Measurements from ENCODE around the gene TALDO1. TPM values are rescaled to one million over a fixed set of nuclear protein-coding genes. Genes with fewer than 3 reads are reported as not detected.

TALDO1 gene
- total RNA-seq, 1 donor from 2014 or later, result 101 TPM

- Histone ChIP-seq H3K36me3 (no peaks in the 10 kb centered on the region), H3K4me3 (no peak overlapping the region), H3K9me3 (ENCODE audit: low read depth) (no peaks in the 10 kb centered on the region), H3K9ac (no peak overlapping the region), H2AFZ (replicated peaks) (no peak overlapping the region), H4K20me1 (ENCODE audit: low read depth) (peaks cover 25% of the 10 kb centered on the region), H3K4me2 (peak overlapping the region; percentile 54), H3K27ac (no peak overlapping the region), H3K79me2 (ENCODE audit: low read depth) (peaks cover 11% of the 10 kb centered on the region), H3F3A (ENCODE audit: low read depth) (peaks cover 30% of the 10 kb centered on the region), H3K27me3 (no peaks in the 10 kb centered on the region), H3K4me1 (peaks cover 11% of the 10 kb centered on the region)
- TF ChIP-seq CTCF (IDR thresholded peaks at IDR 0.05) (no peak), EZH2 (IDR thresholded peaks at IDR 0.05) (no peak), EZH2phosphoT487 (IDR thresholded peaks at IDR 0.05) (no peak)
- no peak for DNase-seq (ENCODE audit: low spot score)
- H3K27ac Mint-ChIP-seq, result no peak overlapping the region
- peak overlapping the region; percentile 41 for H3K4me3 Mint-ChIP-seq
- peaks cover 2% of the 10 kb centered on the region for H3K36me3 Mint-ChIP-seq
- peaks cover 23% of the 10 kb centered on the region for H3K4me1 Mint-ChIP-seq
- no peaks in the 10 kb centered on the region for H3K9me3 Mint-ChIP-seq
- H3K27me3 Mint-ChIP-seq (ENCODE audit: insufficient read depth, low read depth), result peaks cover 11% of the 10 kb centered on the region
These were observed 35.3 kb downstream of the TALDO1 start for GRCh38 chr11:782264-783174.

GRCh38 chr11:783581-784015 lies 36.3 kb downstream of the TALDO1 start:
- peak overlapping the region; percentile 43 for H3K27ac Mint-ChIP-seq

GRCh38 chr11:786235-787083 lies 39.2 kb downstream of the TALDO1 start:
- no peak overlapping the region for H3K4me3 ChIP-seq
- no peaks in the 10 kb centered on the region for H3K36me3 ChIP-seq
- Mint-ChIP-seq H3K4me3 (peak overlapping the region; percentile 48), H3K27me3 (ENCODE audit: insufficient read depth, low read depth) (peaks cover 14% of the 10 kb centered on the region), H3K9me3 (no peaks in the 10 kb centered on the region), H3K36me3 (peaks cover 2% of the 10 kb centered on the region), H3K27ac (no peak overlapping the region), H3K4me1 (peaks cover 16% of the 10 kb centered on the region)
- H3K79me2 ChIP-seq (ENCODE audit: low read depth), result no peaks in the 10 kb centered on the region
- H3K27me3 ChIP-seq, result no peaks in the 10 kb centered on the region
- H4K20me1 ChIP-seq (ENCODE audit: low read depth), result peaks cover 40% of the 10 kb centered on the region
- no peak overlapping the region for H3K9ac ChIP-seq
- no peaks in the 10 kb centered on the region for H3K9me3 ChIP-seq (ENCODE audit: low read depth)
- H3K4me2 ChIP-seq, result no peak overlapping the region
- peaks cover 31% of the 10 kb centered on the region for H3K4me1 ChIP-seq
- H3F3A ChIP-seq (ENCODE audit: low read depth), result peaks cover 53% of the 10 kb centered on the region
- H2AFZ ChIP-seq (replicated peaks), result no peak overlapping the region
- TF ChIP-seq CTCF (IDR thresholded peaks at IDR 0.05) (no peak), EZH2phosphoT487 (IDR thresholded peaks at IDR 0.05) (no peak), EZH2 (IDR thresholded peaks at IDR 0.05) (no peak)
- no peak for DNase-seq (ENCODE audit: low spot score)
- H3K27ac ChIP-seq, result no peak overlapping the region

More at GRCh38 chr11:783581-784015, 36.3 kb downstream of the TALDO1 start:
- Histone ChIP-seq H4K20me1 (ENCODE audit: low read depth) (peaks cover 23% of the 10 kb centered on the region), H3K4me3 (peak overlapping the region; percentile 1), H3K27me3 (no peaks in the 10 kb centered on the region), H3K4me2 (peak overlapping the region; percentile 54), H3K36me3 (no peaks in the 10 kb centered on the region), H3K79me2 (ENCODE audit: low read depth) (peaks cover under 1% of the 10 kb centered on the region), H3K9ac (no peak overlapping the region), H3K4me1 (peaks cover 11% of the 10 kb centered on the region), H2AFZ (replicated peaks) (no peak overlapping the region), H3K27ac (no peak overlapping the region), H3F3A (ENCODE audit: low read depth) (peaks cover 28% of the 10 kb centered on the region), H3K9me3 (ENCODE audit: low read depth) (no peaks in the 10 kb centered on the region)
- Mint-ChIP-seq H3K4me3 (peak overlapping the region; percentile 71), H3K4me1 (peaks cover 23% of the 10 kb centered on the region), H3K27me3 (ENCODE audit: insufficient read depth, low read depth) (peaks cover 11% of the 10 kb centered on the region), H3K9me3 (no peaks in the 10 kb centered on the region), H3K36me3 (peaks cover 2% of the 10 kb centered on the region)
- peak; percentile 20 for TF ChIP-seq EZH2 (IDR thresholded peaks at IDR 0.05)
- peak; percentile 83 for TF ChIP-seq CTCF (IDR thresholded peaks at IDR 0.05)
- TF ChIP-seq EZH2phosphoT487 (IDR thresholded peaks at IDR 0.05), result no peak
- DNase-seq (ENCODE audit: low spot score), result peak; percentile 94
